ENCODE data around the gene DUSP28. TPM values are rescaled to one million over a fixed set of nuclear protein-coding genes. Genes with fewer than 3 reads are reported as not detected.

The DUSP28 gene
- total and polyA plus RNA-seq, 2 of the 13 experiments (the other 11 are each of a cell fraction or from before 2014, with no cell fraction given): 5.2 to 8.6 TPM

- TF ChIP-seq, protein P1, sequence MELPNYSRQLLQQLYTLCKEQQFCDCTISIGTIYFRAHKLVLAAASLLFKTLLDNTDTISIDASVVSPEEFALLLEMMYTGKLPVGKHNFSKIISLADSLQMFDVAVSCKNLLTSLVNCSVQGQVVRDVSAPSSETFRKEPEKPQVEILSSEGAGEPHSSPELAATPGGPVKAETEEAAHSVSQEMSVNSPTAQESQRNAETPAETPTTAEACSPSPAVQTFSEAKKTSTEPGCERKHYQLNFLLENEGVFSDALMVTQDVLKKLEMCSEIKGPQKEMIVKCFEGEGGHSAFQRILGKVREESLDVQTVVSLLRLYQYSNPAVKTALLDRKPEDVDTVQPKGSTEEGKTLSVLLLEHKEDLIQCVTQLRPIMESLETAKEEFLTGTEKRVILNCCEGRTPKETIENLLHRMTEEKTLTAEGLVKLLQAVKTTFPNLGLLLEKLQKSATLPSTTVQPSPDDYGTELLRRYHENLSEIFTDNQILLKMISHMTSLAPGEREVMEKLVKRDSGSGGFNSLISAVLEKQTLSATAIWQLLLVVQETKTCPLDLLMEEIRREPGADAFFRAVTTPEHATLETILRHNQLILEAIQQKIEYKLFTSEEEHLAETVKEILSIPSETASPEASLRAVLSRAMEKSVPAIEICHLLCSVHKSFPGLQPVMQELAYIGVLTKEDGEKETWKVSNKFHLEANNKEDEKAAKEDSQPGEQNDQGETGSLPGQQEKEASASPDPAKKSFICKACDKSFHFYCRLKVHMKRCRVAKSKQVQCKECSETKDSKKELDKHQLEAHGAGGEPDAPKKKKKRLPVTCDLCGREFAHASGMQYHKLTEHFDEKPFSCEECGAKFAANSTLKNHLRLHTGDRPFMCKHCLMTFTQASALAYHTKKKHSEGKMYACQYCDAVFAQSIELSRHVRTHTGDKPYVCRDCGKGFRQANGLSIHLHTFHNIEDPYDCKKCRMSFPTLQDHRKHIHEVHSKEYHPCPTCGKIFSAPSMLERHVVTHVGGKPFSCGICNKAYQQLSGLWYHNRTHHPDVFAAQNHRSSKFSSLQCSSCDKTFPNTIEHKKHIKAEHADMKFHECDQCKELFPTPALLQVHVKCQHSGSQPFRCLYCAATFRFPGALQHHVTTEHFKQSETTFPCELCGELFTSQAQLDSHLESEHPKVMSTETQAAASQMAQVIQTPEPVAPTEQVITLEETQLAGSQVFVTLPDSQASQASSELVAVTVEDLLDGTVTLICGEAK (IDR thresholded peaks at IDR 0.05): peak; percentile 35; the same call in 1 of the 2 replicates
- TF ChIP-seq, protein P1 (CRISPR knock-in tag; IDR thresholded peaks at IDR 0.05): peak; percentile 73; the same call in 1 of the 2 replicates
- TF ChIP-seq TAF15 (IDR thresholded peaks at IDR 0.05; ENCODE audit: low read depth, low read length, poor library complexity, severe bottlenecking) (peak; percentile 42), ZBTB7B (CRISPR knock-in tag; IDR thresholded peaks at IDR 0.05) (peak; percentile 18; the same call in 1 of the 2 replicates), ZNF740 (CRISPR knock-in tag; IDR thresholded peaks at IDR 0.05) (no peak), RELA (CRISPR knock-in tag; IDR thresholded peaks at IDR 0.05) (no peak), GTF3A (CRISPR knock-in tag; conservative IDR thresholded peaks at IDR 0.05) (no peak), ZNF263 (CRISPR knock-in tag; IDR thresholded peaks at IDR 0.05) (peak; percentile 16; the same call in 1 of the 2 replicates), DNMT3B (CRISPR knock-in tag; conservative IDR thresholded peaks at IDR 0.05) (no peak), MLXIP (CRISPR knock-in tag; IDR thresholded peaks at IDR 0.05; ENCODE audit: borderline replicate concordance) (peak; percentile 26; the same call in 1 of the 2 replicates), MED8 (CRISPR knock-in tag; IDR thresholded peaks at IDR 0.05; ENCODE audit: insufficient replicate concordance) (peak; percentile 71)
Observed at GRCh38 chr2:240560480-240561324, 545 bp downstream of the DUSP28 start (continued).
